ENCODE results near the gene PRKRIP1. TPM values are rescaled to one million over a fixed set of nuclear protein-coding genes. Genes with fewer than 3 reads are reported as not detected.
A peak's percentile ranks its signal among the peaks of the same experiment; 100 is the strongest.
"Not testable (repeated sequence)": the region's sequence is repeated elsewhere in the genome, so short reads cannot be mapped to it uniquely, and the experiment has no call there.

The PRKRIP1 gene
- total and polyA plus RNA-seq, 5 donors from 2014 or later = 12.3 to 47.7 (median 15.4) TPM

- H3K27me3 Mint-ChIP-seq; H3K9me3 ChIP-seq (ENCODE audit: control insufficient read depth in 2 of 2, low read length in 2 of 2); H3K27ac ChIP-seq (ENCODE audit: insufficient read depth, low read length, poor library complexity, severe bottlenecking); H3K27me3 ChIP-seq (ENCODE audit: control insufficient read depth, insufficient read depth, low read length); ATAC-seq (ENCODE audit: low read depth in 2 of 2); H3K4me1 ChIP-seq (ENCODE audit: control insufficient read depth, insufficient read depth, low read length, poor library complexity, severe bottlenecking); H3K9me3 Mint-ChIP-seq; H3K4me3 ChIP-seq (ENCODE audit: low read depth, low read length); H3K27ac Mint-ChIP-seq; H3K4me3 Mint-ChIP-seq; DNase-seq: not testable (repeated sequence)
- peaks cover 17% of the 10 kb centered on the region for H3K36me3 Mint-ChIP-seq
- H3K36me3 ChIP-seq (ENCODE audit: control insufficient read depth, insufficient read depth, low read length) = peaks cover 14% of the 10 kb centered on the region
- H3K4me1 Mint-ChIP-seq = peaks cover 7 to 29% (median 11%) of the 10 kb centered on the region in 4 donors
These were observed 23.4 kb upstream of the PRKRIP1 start for GRCh38 chr7:102372796-102373195.

GRCh38 chr7:102376964-102377466, 19.1 kb upstream of the PRKRIP1 start:
- Histone ChIP-seq H3K4me3 (ENCODE audit: low read depth, low read length) (no peak overlapping the region), H3K4me1 (ENCODE audit: control insufficient read depth, insufficient read depth, low read length, poor library complexity, severe bottlenecking) (no peaks in the 10 kb centered on the region), H3K27me3 (ENCODE audit: control insufficient read depth, insufficient read depth, low read length) (no peaks in the 10 kb centered on the region), H3K27ac (ENCODE audit: insufficient read depth, low read length, poor library complexity, severe bottlenecking) (no peak overlapping the region), H3K9me3 (ENCODE audit: control insufficient read depth in 2 of 2, low read length in 2 of 2) (no peaks in the 10 kb centered on the region), H3K36me3 (ENCODE audit: control insufficient read depth, insufficient read depth, low read length) (peaks cover 34% of the 10 kb centered on the region)
- DNase-seq (no peak), ATAC-seq (ENCODE audit: low read depth in 2 of 2) (no peak)
- peaks cover 29% of the 10 kb centered on the region for H3K36me3 Mint-ChIP-seq
- peak overlapping the region in 1 of 4 donors; percentile 49 for H3K4me3 Mint-ChIP-seq
- H3K9me3 Mint-ChIP-seq = peaks cover 0 to 1% (median 0%) of the 10 kb centered on the region in 7 donors
- no peaks in the 10 kb centered on the region for H3K27me3 Mint-ChIP-seq
- peaks cover 0 to 12% (median 9%) of the 10 kb centered on the region in 4 donors for H3K4me1 Mint-ChIP-seq
- peak overlapping the region in 1 of 3 donors; percentile 9 for H3K27ac Mint-ChIP-seq

- H3K9me3 Mint-ChIP-seq; H3K27ac ChIP-seq (ENCODE audit: insufficient read depth, low read length, poor library complexity, severe bottlenecking); H3K9me3 ChIP-seq (ENCODE audit: control insufficient read depth in 2 of 2, low read length in 2 of 2); H3K27me3 Mint-ChIP-seq; DNase-seq; H3K27me3 ChIP-seq (ENCODE audit: control insufficient read depth, insufficient read depth, low read length); H3K4me3 ChIP-seq (ENCODE audit: low read depth, low read length); H3K4me1 ChIP-seq (ENCODE audit: control insufficient read depth, insufficient read depth, low read length, poor library complexity, severe bottlenecking); ATAC-seq (ENCODE audit: low read depth in 2 of 2); H3K27ac Mint-ChIP-seq; H3K4me3 Mint-ChIP-seq: not testable (repeated sequence)
- Mint-ChIP-seq H3K36me3 (peaks cover 37% of the 10 kb centered on the region), H3K4me1 (peaks cover 0 to 12% (median 0%) of the 10 kb centered on the region in 4 donors)
- peaks cover 38% of the 10 kb centered on the region for H3K36me3 ChIP-seq (ENCODE audit: control insufficient read depth, insufficient read depth, low read length)
These were observed 15.3 kb upstream of the PRKRIP1 start for GRCh38 chr7:102380837-102381236.

GRCh38 chr7:102381696-102382425, 14.3 kb upstream of the PRKRIP1 start:
- not testable (repeated sequence) for H3K4me3 Mint-ChIP-seq; H3K27me3 Mint-ChIP-seq; H3K4me3 ChIP-seq (ENCODE audit: low read depth, low read length); DNase-seq; H3K9me3 Mint-ChIP-seq; H3K27ac ChIP-seq (ENCODE audit: insufficient read depth, low read length, poor library complexity, severe bottlenecking); H3K4me1 ChIP-seq (ENCODE audit: control insufficient read depth, insufficient read depth, low read length, poor library complexity, severe bottlenecking); ATAC-seq (ENCODE audit: low read depth in 2 of 2); H3K27me3 ChIP-seq (ENCODE audit: control insufficient read depth, insufficient read depth, low read length); H3K9me3 ChIP-seq (ENCODE audit: control insufficient read depth in 2 of 2, low read length in 2 of 2)
- peak overlapping the region in 1 of 3 donors; percentile 26 for H3K27ac Mint-ChIP-seq
- peaks cover 36% of the 10 kb centered on the region for H3K36me3 Mint-ChIP-seq
- H3K36me3 ChIP-seq (ENCODE audit: control insufficient read depth, insufficient read depth, low read length) = peaks cover 37% of the 10 kb centered on the region
- H3K4me1 Mint-ChIP-seq = peaks cover 0 to 12% (median 0%) of the 10 kb centered on the region in 4 donors

GRCh38 chr7:102387064-102387463, 9.1 kb upstream of the PRKRIP1 start:
- Histone ChIP-seq H3K4me3 (ENCODE audit: low read depth, low read length) (no peak overlapping the region), H3K27ac (ENCODE audit: insufficient read depth, low read length, poor library complexity, severe bottlenecking) (no peak overlapping the region), H3K36me3 (ENCODE audit: control insufficient read depth, insufficient read depth, low read length) (peaks cover 11% of the 10 kb centered on the region), H3K27me3 (ENCODE audit: control insufficient read depth, insufficient read depth, low read length) (no peaks in the 10 kb centered on the region), H3K4me1 (ENCODE audit: control insufficient read depth, insufficient read depth, low read length, poor library complexity, severe bottlenecking) (no peaks in the 10 kb centered on the region), H3K9me3 (ENCODE audit: control insufficient read depth in 2 of 2, low read length in 2 of 2) (no peaks in the 10 kb centered on the region)
- Mint-ChIP-seq H3K4me1 (peaks cover 0 to 4% (median 0%) of the 10 kb centered on the region in 4 donors), H3K27ac (no peak overlapping the region), H3K36me3 (peaks cover 15% of the 10 kb centered on the region), H3K27me3 (no peaks in the 10 kb centered on the region), H3K9me3 (no peaks in the 10 kb centered on the region), H3K4me3 (no peak overlapping the region)
- ATAC-seq (ENCODE audit: low read depth in 2 of 2) (no peak), DNase-seq (no peak)

GRCh38 chr7:102389810-102390209, 6.4 kb upstream of the PRKRIP1 start:
- DNase-seq = no peak
- Histone ChIP-seq H3K4me3 (ENCODE audit: low read depth, low read length) (no peak overlapping the region), H3K9me3 (ENCODE audit: control insufficient read depth in 2 of 2, low read length in 2 of 2) (no peaks in the 10 kb centered on the region)

DNA sequence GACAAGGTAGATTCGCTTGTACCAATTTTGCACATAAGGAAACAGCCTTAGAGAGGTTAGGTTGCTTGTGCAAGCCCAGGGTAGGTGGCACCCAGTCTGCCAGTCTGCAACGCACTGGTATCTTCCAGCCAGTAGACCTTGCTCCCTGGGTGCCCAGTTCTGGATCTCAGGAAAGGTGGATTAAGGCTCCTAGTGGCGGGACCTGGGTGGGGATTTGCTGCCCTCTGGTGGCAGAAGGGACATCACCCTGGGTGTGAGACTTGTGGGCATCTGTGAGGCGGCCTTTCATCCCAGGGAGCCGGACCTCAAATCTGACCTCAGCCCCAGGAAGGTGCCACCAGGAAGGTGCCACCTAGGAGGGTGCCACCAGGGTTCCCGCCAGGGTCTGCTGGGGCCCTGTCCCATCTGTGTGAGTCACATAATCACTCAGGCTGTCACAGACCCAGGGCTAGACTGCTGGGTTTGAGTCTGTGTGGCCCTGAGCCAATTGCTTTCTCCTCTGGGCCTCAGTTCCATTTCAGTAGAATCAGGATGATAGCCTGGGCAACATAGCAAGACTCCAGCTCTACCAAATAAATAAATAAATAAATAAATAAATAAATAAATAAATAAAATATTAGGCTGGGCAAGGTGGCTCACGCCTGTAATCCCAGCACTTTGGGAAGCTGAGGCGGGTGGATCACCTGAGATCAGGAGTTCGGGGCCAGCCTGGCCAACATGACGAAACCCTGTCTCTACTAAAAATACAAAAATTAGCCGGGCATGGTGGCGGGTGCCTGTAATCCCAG, 5.3 kb upstream of the PRKRIP1 start:
- no peak overlapping the region for H3K4me3 ChIP-seq (ENCODE audit: low read depth, low read length)

More at GRCh38 chr7:102389810-102390209, 6.4 kb upstream of the PRKRIP1 start:
- H3K36me3 Mint-ChIP-seq = peaks cover 9% of the 10 kb centered on the region
- H3K27ac Mint-ChIP-seq = peak overlapping the region in 2 of 3 donors; percentile 51 to 74
- H3K27me3 Mint-ChIP-seq = no peaks in the 10 kb centered on the region
- Histone ChIP-seq H3K36me3 (ENCODE audit: control insufficient read depth, insufficient read depth, low read length) (peaks cover 7% of the 10 kb centered on the region), H3K27ac (ENCODE audit: insufficient read depth, low read length, poor library complexity, severe bottlenecking) (no peak overlapping the region), H3K27me3 (ENCODE audit: control insufficient read depth, insufficient read depth, low read length) (no peaks in the 10 kb centered on the region), H3K4me1 (ENCODE audit: control insufficient read depth, insufficient read depth, low read length, poor library complexity, severe bottlenecking) (no peaks in the 10 kb centered on the region)
- H3K4me3 Mint-ChIP-seq = no peak overlapping the region
- peaks cover 0 to 5% (median 0%) of the 10 kb centered on the region in 4 donors for H3K4me1 Mint-ChIP-seq
- H3K9me3 Mint-ChIP-seq = no peaks in the 10 kb centered on the region
- no peak for ATAC-seq (ENCODE audit: low read depth in 2 of 2)

More for the DNA sequence above, 5.3 kb upstream of the PRKRIP1 start:
- DNase-seq (peak; percentile 57 to 62 (median 59)), ATAC-seq (ENCODE audit: low read depth in 2 of 2) (peak; percentile 59 to 62)
- H3K27ac Mint-ChIP-seq = no peak overlapping the region
- Histone ChIP-seq H3K36me3 (ENCODE audit: control insufficient read depth, insufficient read depth, low read length) (peaks cover 7% of the 10 kb centered on the region), H3K27ac (ENCODE audit: insufficient read depth, low read length, poor library complexity, severe bottlenecking) (no peak overlapping the region), H3K4me1 (ENCODE audit: control insufficient read depth, insufficient read depth, low read length, poor library complexity, severe bottlenecking) (peaks cover 8% of the 10 kb centered on the region), H3K9me3 (ENCODE audit: control insufficient read depth in 2 of 2, low read length in 2 of 2) (no peaks in the 10 kb centered on the region), H3K27me3 (ENCODE audit: control insufficient read depth, insufficient read depth, low read length) (no peaks in the 10 kb centered on the region)
- peaks cover 9% of the 10 kb centered on the region for H3K36me3 Mint-ChIP-seq
- no peak overlapping the region for H3K4me3 Mint-ChIP-seq
- no peaks in the 10 kb centered on the region for H3K27me3 Mint-ChIP-seq
- peaks cover 5 to 8% (median 5%) of the 10 kb centered on the region in 4 donors for H3K4me1 Mint-ChIP-seq
- no peaks in the 10 kb centered on the region for H3K9me3 Mint-ChIP-seq
